Gastroesophageal sphincter (tissue), 3 donors: ENCODE results near the gene CHRM2.

Source experiments
- POLR2A ChIP-seq, 2 donors: fragments of 450-650 bp; IDR thresholded peaks; one replicate each; pipeline ENCODE4 v1.6.1; 2017; ENCODE audit warnings: antibody characterized with exemption in 2 of 2, mild to moderate bottlenecking in 2 of 2, moderate library complexity in 1 of 2
- POLR2AphosphoS5 ChIP-seq: sonication (generic); formaldehyde crosslinking; IDR thresholded peaks from one replicate; pipeline ENCODE4 v1.6.1; 2017; ENCODE audit warnings: antibody characterized with exemption
- TF ChIP-seq, protein P1 (sequence below), 4 experiments: fragments of 200-600 bp in 2 of 4; fragments of 450-650 bp in 2 of 4; sonication (generic) in 1 of 4; IDR thresholded peaks; one replicate each; pipeline ENCODE4 v1.5.1; 2017 to 2019; ENCODE audit warnings: antibody characterized with exemption in 4 of 4, mild to moderate bottlenecking in 2 of 4, moderate library complexity in 2 of 4

DNA sequence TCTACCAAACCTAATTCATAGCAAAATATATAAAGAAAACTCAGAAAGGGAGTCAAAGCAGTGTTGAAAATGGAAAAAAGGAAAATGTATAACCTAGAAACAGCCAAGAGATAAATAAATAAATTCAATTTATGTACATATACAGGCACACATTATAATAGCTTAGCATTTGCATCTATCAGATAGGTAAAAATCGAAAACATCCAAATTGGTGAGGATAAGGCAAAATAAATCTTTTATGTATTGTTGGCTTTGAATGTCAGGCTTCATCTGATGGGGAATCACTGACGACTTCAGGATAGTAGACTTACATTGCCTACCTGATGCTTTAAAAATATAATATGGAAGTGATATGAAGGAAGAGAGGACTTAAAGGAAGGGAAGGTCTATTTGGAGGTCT lies 20.6 kb upstream of the CHRM2 start:
- TF ChIP-seq POLR2A (IDR thresholded peaks at IDR 0.05) (no peak), POLR2AphosphoS5 (no peak)
- TF ChIP-seq, protein P1, sequence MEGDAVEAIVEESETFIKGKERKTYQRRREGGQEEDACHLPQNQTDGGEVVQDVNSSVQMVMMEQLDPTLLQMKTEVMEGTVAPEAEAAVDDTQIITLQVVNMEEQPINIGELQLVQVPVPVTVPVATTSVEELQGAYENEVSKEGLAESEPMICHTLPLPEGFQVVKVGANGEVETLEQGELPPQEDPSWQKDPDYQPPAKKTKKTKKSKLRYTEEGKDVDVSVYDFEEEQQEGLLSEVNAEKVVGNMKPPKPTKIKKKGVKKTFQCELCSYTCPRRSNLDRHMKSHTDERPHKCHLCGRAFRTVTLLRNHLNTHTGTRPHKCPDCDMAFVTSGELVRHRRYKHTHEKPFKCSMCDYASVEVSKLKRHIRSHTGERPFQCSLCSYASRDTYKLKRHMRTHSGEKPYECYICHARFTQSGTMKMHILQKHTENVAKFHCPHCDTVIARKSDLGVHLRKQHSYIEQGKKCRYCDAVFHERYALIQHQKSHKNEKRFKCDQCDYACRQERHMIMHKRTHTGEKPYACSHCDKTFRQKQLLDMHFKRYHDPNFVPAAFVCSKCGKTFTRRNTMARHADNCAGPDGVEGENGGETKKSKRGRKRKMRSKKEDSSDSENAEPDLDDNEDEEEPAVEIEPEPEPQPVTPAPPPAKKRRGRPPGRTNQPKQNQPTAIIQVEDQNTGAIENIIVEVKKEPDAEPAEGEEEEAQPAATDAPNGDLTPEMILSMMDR (IDR thresholded peaks at IDR 0.05): no peak
